ENCODE data around the gene NUS1. TPM values are rescaled to one million over a fixed set of nuclear protein-coding genes. Genes with fewer than 3 reads are reported as not detected.
"Not testable (repeated sequence)": the region's sequence is repeated elsewhere in the genome, so short reads cannot be mapped to it uniquely, and the experiment has no call there.

NUS1 gene
- total RNA-seq, 1 donor from 2014 or later = 14.6 TPM

DNA sequence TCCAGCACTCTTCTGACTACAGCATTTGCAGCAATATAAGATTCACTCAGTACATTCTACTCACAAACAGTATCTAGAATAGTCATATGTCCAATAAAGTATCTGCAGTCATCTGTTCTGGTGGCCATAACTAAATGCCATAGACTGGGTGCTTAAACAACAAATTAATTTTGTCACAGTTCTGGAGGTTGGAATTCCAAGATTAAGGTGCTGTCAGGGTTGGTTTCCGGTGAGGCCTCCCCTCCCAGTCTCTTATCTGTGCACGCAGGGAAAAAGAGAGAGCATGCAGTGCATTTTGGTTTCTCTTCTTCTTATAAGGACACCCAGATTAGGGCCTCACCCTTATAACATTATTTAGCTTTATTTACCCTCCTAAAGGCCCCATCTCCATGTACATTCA lies 21.3 kb upstream of the NUS1 start:
- TF ChIP-seq, protein P1, sequence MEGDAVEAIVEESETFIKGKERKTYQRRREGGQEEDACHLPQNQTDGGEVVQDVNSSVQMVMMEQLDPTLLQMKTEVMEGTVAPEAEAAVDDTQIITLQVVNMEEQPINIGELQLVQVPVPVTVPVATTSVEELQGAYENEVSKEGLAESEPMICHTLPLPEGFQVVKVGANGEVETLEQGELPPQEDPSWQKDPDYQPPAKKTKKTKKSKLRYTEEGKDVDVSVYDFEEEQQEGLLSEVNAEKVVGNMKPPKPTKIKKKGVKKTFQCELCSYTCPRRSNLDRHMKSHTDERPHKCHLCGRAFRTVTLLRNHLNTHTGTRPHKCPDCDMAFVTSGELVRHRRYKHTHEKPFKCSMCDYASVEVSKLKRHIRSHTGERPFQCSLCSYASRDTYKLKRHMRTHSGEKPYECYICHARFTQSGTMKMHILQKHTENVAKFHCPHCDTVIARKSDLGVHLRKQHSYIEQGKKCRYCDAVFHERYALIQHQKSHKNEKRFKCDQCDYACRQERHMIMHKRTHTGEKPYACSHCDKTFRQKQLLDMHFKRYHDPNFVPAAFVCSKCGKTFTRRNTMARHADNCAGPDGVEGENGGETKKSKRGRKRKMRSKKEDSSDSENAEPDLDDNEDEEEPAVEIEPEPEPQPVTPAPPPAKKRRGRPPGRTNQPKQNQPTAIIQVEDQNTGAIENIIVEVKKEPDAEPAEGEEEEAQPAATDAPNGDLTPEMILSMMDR (IDR thresholded peaks at IDR 0.05) = no peak
- no peaks in the 10 kb centered on the region for H3K27me3 ChIP-seq

GRCh38 chr6:117655380-117655779 lies 19.9 kb upstream of the NUS1 start:
- H3K4me3 ChIP-seq = no peak overlapping the region
- no peaks in the 10 kb centered on the region for H3K27me3 ChIP-seq
- H3K4me1 ChIP-seq = no peaks in the 10 kb centered on the region
- no peak for DNase-seq (ENCODE audit: low spot score in 2 of 2)
- intact Hi-C loops (cut with DNase I) = no loop called here
- no peaks in the 10 kb centered on the region for H3K9me3 ChIP-seq
- no peak overlapping the region for H3K27ac ChIP-seq
- TF ChIP-seq, protein P1 (IDR thresholded peaks at IDR 0.05) = no peak
- H3K36me3 ChIP-seq = no peaks in the 10 kb centered on the region

More for the DNA sequence above, 21.3 kb upstream of the NUS1 start:
- no peaks in the 10 kb centered on the region for H3K36me3 ChIP-seq
- H3K9me3 ChIP-seq = peaks cover 0 to 4% of the 10 kb centered on the region in 2 donors
- H3K27ac ChIP-seq = no peak overlapping the region
- no peaks in the 10 kb centered on the region for H3K4me1 ChIP-seq
- no peak for DNase-seq (ENCODE audit: low spot score in 2 of 2)
- H3K4me3 ChIP-seq = no peak overlapping the region
- intact Hi-C loops (cut with DNase I) = no loop called here

DNA sequence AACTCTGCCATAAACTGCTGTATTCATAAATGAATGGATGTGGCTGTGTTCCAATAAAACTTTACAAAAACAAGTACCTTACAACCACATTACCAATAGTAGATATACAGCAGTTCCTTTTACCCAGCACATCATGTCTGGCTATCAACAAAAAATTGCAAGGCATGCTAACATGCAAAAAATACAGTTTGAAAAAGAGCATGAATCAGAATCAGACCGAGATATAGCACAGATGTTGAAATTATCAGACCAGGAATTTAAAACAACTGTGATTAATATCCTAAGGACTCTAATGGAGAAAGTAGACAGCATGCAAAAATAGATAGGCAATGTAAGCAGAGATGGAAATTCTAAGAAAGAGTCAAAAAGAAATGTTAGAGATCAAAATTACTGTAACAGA lies 8.4 kb upstream of the NUS1 start:
- H3K4me3 ChIP-seq = no peak overlapping the region
- H3K27ac ChIP-seq = no peak overlapping the region
- H3K36me3 ChIP-seq = no peaks in the 10 kb centered on the region
- H3K9me3 ChIP-seq = no peaks in the 10 kb centered on the region
- DNase-seq (ENCODE audit: low spot score in 2 of 2) = no peak
- no peaks in the 10 kb centered on the region for H3K27me3 ChIP-seq
- H3K4me1 ChIP-seq = no peaks in the 10 kb centered on the region
- TF ChIP-seq, protein P1 (IDR thresholded peaks at IDR 0.05) = no peak
- intact Hi-C loops (cut with DNase I) = no loop called here

- Histone ChIP-seq H3K9me3 (no peaks in the 10 kb centered on the region), H3K27ac (no peak overlapping the region), H3K4me1 (no peaks in the 10 kb centered on the region), H3K36me3 (no peaks in the 10 kb centered on the region), H3K27me3 (no peaks in the 10 kb centered on the region), H3K4me3 (no peak overlapping the region)
- DNase-seq (ENCODE audit: low spot score in 2 of 2) = no peak
- TF ChIP-seq, protein P1 (IDR thresholded peaks at IDR 0.05) = no peak
- intact Hi-C loops (cut with DNase I) = no loop called here
Measured at GRCh38 chr6:117668736-117669135, 6.5 kb upstream of the NUS1 start.

DNA sequence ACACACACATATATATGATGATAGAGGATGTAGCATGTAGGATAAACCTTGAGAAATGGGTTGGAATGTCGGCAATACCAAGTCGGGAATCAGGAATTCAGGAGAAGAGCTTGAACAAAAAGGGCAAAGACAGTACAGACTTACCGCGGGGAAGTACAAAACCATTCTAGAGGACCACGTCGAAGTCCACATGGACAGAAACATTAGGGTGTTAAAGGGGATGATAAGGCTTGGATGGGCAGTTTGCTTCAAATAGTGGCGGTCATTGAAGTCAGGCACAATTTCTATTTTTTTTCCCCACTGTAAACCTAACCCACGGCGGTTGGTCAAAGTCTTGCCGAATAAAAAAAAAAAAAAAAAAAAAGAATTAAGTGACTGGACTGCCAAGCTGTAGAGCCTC lies 766 bp upstream of the NUS1 start:
- Histone ChIP-seq H3K4me1 (peaks cover 0 to 9% of the 10 kb centered on the region in 2 donors), H3K4me3 (peak overlapping the region; percentile 81 to 92), H3K9me3 (no peaks in the 10 kb centered on the region), H3K36me3 (no peaks in the 10 kb centered on the region), H3K27me3 (no peaks in the 10 kb centered on the region), H3K27ac (peak overlapping the region; percentile 79 to 82)
- DNase-seq (ENCODE audit: low spot score in 2 of 2) = no peak
- intact Hi-C loops (cut with DNase I) = loop anchor here (5.0 kb wide), 1 partner anchor 1223 kb away; no protein-coding TSS in a partner anchor
- TF ChIP-seq, protein P1 (IDR thresholded peaks at IDR 0.05) = no peak

DNA sequence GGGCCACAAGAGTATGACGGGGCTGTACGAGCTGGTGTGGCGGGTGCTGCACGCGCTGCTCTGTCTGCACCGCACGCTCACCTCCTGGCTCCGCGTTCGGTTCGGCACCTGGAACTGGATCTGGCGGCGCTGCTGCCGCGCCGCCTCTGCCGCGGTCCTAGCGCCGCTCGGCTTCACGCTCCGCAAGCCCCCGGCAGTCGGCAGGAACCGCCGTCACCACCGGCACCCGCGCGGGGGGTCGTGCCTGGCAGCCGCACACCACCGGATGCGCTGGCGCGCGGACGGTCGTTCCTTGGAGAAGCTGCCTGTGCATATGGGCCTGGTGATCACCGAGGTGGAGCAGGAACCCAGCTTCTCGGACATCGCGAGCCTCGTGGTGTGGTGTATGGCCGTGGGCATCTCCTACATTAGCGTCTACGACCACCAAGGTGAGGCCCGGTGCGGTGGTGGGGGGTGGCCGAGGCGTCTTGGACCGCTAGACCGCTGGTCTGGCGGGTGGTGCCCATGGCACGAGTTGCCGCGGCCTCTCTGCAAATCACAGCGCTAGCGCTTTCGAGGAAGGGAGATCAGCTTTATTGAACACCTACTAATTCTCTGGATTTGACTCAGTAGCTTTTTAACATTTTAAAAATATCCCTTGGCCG lies 511 bp downstream of the NUS1 start:
- Histone ChIP-seq H3K4me3 (peak overlapping the region; percentile 81 to 92), H3K27ac (peak overlapping the region; percentile 79 to 82)
- DNase-seq (ENCODE audit: low spot score in 2 of 2); H3K27me3 ChIP-seq; H3K9me3 ChIP-seq; H3K36me3 ChIP-seq; H3K4me1 ChIP-seq: not testable (repeated sequence)
- intact Hi-C loops (cut with DNase I) = loop anchor here (1.0 to 5.0 kb wide), 3 partner anchors 72 to 228 kb away; partner anchors contain the start of gene DCBLD1
